A673 (cell line): ENCODE results near the gene VASH1. TPM values are rescaled to one million over a fixed set of nuclear protein-coding genes. Genes with fewer than 3 reads are reported as not detected.

Experiments used
- BruUV-seq: library from RNA; stranded (reverse); fragments of 400-500 nt; replicated peaks from 2 replicates; lab custom pipeline; 2021; lab: Mats Ljungman, UMichigan
- CTCF ChIA-PET: fragments of 300-600 bp; sonication (Branson Sonifier 250); formaldehyde crosslinking; loops from one replicate; lab custom pipeline; 2022; ENCODE audit warnings: antibody characterized with exemption; lab: Charles Lee
- POLR2A ChIA-PET: fragments of 300-600 bp; sonication (Branson Sonifier 250); formaldehyde crosslinking; loops from one replicate; lab custom pipeline; 2022; ENCODE audit warnings: antibody characterized with exemption; ENCODE audit not compliant: low non-redundant PET; lab: Charles Lee
- DNase-seq: peaks from one replicate; pipeline ENCODE4 v3.0.0-alpha.2; 2015; ENCODE audit warnings: low spot score
- H3K27ac ChIP-seq: fragments of 200-600 bp; sonication (generic); 2 replicates; pipeline ENCODE4 v1.5.1; 2016; ENCODE audit warnings: mixed run types, low read depth, mild to moderate bottlenecking, mixed read lengths, antibody characterized with exemption, low read length; ENCODE audit not compliant: poor library complexity, severe bottlenecking
- H3K27me3 ChIP-seq: fragments of 200-600 bp; sonication (generic); replicated peaks from 2 replicates; pipeline ENCODE4 v1.6.1; 2017; ENCODE audit warnings: mixed run types, low read depth, mild to moderate bottlenecking, mixed read lengths, antibody characterized with exemption, low read length; ENCODE audit not compliant: insufficient read depth, poor library complexity
- H3K36me3 ChIP-seq: fragments of 200-600 bp; sonication (generic); 2 replicates; pipeline ENCODE4 v1.6.1; 2016; ENCODE audit warnings: mixed run types, mild to moderate bottlenecking, mixed read lengths, antibody characterized with exemption, low read length; ENCODE audit not compliant: insufficient read depth, poor library complexity, severe bottlenecking
- H3K4me1 ChIP-seq: fragments of 200-600 bp; sonication (generic); 2 replicates; pipeline ENCODE4 v1.6.1; 2017; ENCODE audit warnings: mixed run types, mild to moderate bottlenecking, mixed read lengths, antibody characterized with exemption, low read length; ENCODE audit not compliant: insufficient read depth, poor library complexity, severe bottlenecking
- H3K4me3 ChIP-seq: fragments of 200-600 bp; sonication (generic); 2 replicates; pipeline ENCODE4 v1.5.1; 2016; ENCODE audit warnings: low read depth, mixed run types, mild to moderate bottlenecking, mixed read lengths, low read length; ENCODE audit not compliant: poor library complexity, severe bottlenecking
- H3K9me3 ChIP-seq: fragments of 200-600 bp; sonication (generic); 2 replicates; pipeline ENCODE4 v1.6.1; 2016; ENCODE audit warnings: mixed run types, low read depth, mild to moderate bottlenecking, mixed read lengths, antibody characterized with exemption, low read length; ENCODE audit not compliant: poor library complexity, severe bottlenecking
- CTCF ChIP-seq: fragments of 300-800, 200-600 bp; sonication (generic); conservative IDR thresholded peaks from 2 replicates; pipeline ENCODE4 v1.5.1; 2017; ENCODE audit warnings: low read depth, mild to moderate bottlenecking, antibody characterized with exemption, low read length, moderate library complexity, mixed read lengths
- EZH2 ChIP-seq: fragments of 200-600 bp; sonication (generic); IDR thresholded peaks from 2 replicates; pipeline ENCODE4 v1.6.1; 2017; ENCODE audit warnings: borderline replicate concordance, low read depth, mild to moderate bottlenecking, mixed read lengths, antibody characterized with exemption, low read length; ENCODE audit not compliant: poor library complexity, severe bottlenecking
- intact Hi-C: fragments of 100-400 bp; cut with micrococcal nuclease; formaldehyde crosslinking; loops from one replicate; pipeline ENCODE4 v1.10.0; 2022; ENCODE audit not compliant: unreplicated experiment
- total RNA-seq: library from RNA; stranded (reverse); gene quantifications from 2 replicates; pipeline ENCODE4 v1.2.3, GENCODE V29; 2021

VASH1 gene
- total RNA-seq, 1 experiment from 2014 or later = 6.8 TPM

- Histone ChIP-seq H3K9me3 (no peaks in the 10 kb centered on the region), H3K27me3 (peaks cover under 1% of the 10 kb centered on the region), H3K4me1 (peaks cover 9% of the 10 kb centered on the region), H3K36me3 (no peaks in the 10 kb centered on the region), H3K4me3 (peak within 1 kb of the TSS; percentile 86), H3K27ac (peak within 1 kb of the TSS; percentile 79)
- ChIA-PET CTCF (no interaction called here), POLR2A (no interaction called here)
- TF ChIP-seq CTCF (no peak), EZH2 (no peak)
- intact Hi-C loops = no loop called here
- BruUV-seq = no TSS peak
- DNase-seq = peak; percentile 97
Observed at GRCh38 chr14:76812422-76813383, 51.4 kb downstream of the VASH1 start, which contains the start of gene ANGEL1. Gene ANGEL1, minus strand, starts transcription at chr14:76812882. Its CDS starts 55 bp downstream, at chr14:76812827.

- CTCF ChIA-PET = no interaction called here
Observed at GRCh38 chr14:76814726-76815645, 53.7 kb downstream of the VASH1 start.

More at GRCh38 chr14:76814726-76815645, 53.7 kb downstream of the VASH1 start:
- DNase-seq = no peak
- POLR2A ChIA-PET = no interaction called here
- no peaks in the 10 kb centered on the region for H3K36me3 ChIP-seq
- H3K4me1 ChIP-seq = peaks cover 9% of the 10 kb centered on the region
- TF ChIP-seq EZH2 (no peak), CTCF (no peak)
- intact Hi-C loops = no loop called here
- no TSS peak for BruUV-seq
- H3K27ac ChIP-seq = no peak overlapping the region
- H3K27me3 ChIP-seq = peaks cover 12% of the 10 kb centered on the region
- no peak overlapping the region for H3K4me3 ChIP-seq
- no peaks in the 10 kb centered on the region for H3K9me3 ChIP-seq
